Cardiac septum (tissue), 1 donor: Measurements from ENCODE around the gene BAZ2B. TPM values are rescaled to one million over a fixed set of nuclear protein-coding genes. Genes with fewer than 3 reads are reported as not detected.

Source experiments
- DNase-seq: peaks from one replicate; pipeline ENCODE4 v3.0.0-alpha.2; 2020; ENCODE audit warnings: low spot score
- intact Hi-C: fragments of 100-400 bp; cut with DNase I; formaldehyde crosslinking; loops from one replicate; pipeline ENCODE4 v1.14.0; 2022
- total RNA-seq: library from RNA; stranded (reverse); fragmentation: NEBNext Ultra II Directional; extraction: Animal tissue kit (Norgen Biotek cat#: 25700); gene quantifications from one replicate; pipeline ENCODE4 v1.2.1, GENCODE V29; 2021
- donor health status: DM: no; HTN: no; CAD: no.

BAZ2B gene
- total RNA-seq, 1 donor from 2014 or later = 51.8 TPM

DNA sequence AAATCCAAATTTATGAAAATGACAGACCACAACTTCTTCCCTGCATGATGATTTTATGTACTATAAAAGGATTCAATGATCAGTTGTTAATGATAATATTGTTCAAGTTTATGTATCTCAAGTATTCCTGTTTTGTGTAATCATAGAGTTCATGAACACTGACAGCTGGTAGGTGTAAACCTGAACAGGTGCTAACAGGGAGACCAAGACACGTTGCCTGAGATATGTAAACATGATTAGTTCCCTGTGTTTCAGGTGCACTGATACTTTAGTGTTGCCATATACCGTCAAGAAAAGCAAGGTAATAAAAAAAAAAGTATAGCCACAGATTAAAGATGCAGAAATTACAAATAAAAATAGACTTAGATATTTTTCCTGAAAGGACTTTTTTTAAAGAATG is 131.8 kb downstream of the BAZ2B start:
- intact Hi-C loops = no loop called here
- DNase-seq = no peak

GRCh38 chr2:159476329-159476728 is 140.0 kb downstream of the BAZ2B start:
- no peak for DNase-seq
- intact Hi-C loops = no loop called here

DNA sequence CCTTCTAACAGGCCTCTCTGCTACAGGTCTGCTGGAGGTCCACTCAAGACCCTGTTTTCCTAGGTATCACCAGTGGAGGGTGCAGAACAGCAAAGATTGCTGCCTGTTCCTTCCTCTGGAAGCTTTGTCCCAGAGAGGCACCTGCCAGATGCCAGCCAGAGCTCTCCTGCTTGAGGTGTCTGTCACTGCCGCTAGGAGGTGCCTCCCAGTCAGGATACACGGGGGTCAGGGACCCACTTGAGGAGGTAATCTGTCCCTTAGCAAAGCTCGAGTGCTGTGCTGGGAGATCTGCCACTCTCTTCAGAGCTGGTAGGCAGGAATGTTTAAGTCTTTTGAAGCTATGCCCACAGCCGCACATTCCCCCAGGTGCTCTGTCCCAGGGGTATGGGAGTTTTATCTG is 140.6 kb downstream of the BAZ2B start:
- DNase-seq = no peak
- intact Hi-C loops = no loop called here

DNA sequence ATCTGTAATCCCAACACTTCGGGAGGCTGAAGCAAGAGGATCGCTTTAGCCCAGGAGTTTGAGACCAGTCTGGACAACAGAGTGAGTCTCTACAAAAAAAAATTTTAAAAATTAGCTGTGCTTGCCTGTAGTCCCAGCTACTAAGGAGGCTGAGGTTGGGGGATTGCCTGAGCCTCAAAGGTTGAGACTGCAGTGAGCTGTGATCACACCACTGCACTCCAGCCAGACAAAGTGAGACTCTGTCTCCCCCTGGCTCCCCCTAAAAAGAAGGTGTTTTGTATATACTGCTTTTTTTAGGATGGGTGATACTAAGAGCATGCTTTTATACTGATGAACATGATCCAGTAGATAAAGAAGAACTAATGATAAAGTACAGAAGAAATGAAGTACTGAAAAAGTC is 145.0 kb downstream of the BAZ2B start:
- DNase-seq = no peak
- intact Hi-C loops = no loop called here

DNA sequence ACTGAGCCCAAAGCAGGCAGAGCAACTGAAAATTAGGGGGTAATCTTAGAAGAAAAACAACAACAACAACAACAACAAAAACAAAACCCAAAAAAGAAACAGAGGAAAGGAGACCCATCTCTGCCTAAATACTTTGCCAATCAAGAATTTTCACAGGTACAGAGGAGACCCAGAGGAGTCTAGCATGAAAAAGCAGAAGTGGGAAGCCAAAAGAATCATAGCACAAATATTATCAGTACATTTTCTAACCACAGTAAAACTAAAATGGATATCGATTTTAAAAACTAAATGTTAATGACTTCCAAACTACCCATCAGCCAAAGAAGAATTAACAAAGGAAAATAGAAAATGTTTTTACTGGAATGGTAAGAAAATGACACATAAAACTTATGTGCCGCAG is 148.1 kb downstream of the BAZ2B start:
- intact Hi-C loops = no loop called here

GRCh38 chr2:159462961-159463360 is 153.4 kb downstream of the BAZ2B start:
- DNase-seq = no peak
- intact Hi-C loops = no loop called here

More for the DNA sequence above, 148.1 kb downstream of the BAZ2B start:
- DNase-seq = no peak

DNA sequence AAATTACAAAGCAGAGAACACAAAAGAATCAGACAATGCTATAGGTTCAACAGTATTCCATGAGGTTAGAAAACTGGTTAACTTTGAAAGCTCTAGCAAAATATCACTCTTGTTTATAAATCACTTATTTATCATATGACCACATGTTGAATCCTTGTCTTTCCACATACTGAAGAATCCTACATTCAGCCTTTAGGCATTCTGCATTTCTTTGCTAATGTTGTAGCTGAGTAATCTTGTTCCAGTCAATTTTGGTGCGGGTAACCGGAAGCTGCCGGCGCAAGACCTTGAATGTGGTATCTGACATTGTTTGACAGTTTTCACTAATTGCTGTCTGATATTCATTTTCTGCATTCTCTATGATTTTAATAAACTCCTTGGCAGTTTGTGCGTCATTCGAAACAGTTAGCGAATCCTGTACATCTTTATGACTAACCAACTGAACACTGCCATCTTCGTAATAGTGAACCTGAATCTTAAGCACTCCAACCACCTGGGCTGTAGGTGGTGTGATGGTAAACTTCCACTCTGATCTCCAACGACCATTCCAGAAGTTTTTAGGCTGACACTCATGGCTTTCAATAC is 154.1 kb downstream of the BAZ2B start:
- DNase-seq = no peak
- intact Hi-C loops = no loop called here

DNA sequence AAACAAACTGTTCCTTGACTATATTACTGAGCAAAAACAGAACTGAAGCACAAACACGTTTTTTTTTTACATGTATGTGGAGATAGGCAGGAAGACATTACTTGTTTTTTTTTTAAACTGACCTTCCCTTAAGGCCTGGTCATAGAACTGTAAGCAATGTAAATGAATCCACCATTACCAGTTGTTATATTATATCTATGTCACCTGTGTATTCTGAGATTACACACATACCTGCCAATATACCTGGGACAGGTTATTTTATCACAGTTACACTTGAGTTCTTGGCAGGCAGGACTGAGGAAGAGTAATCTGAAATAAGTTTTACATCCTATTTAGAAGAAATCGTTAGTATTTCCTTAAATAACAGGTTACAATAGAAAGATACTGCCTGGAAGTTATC is 155.3 kb downstream of the BAZ2B start:
- DNase-seq = no peak
- intact Hi-C loops = no loop called here

DNA sequence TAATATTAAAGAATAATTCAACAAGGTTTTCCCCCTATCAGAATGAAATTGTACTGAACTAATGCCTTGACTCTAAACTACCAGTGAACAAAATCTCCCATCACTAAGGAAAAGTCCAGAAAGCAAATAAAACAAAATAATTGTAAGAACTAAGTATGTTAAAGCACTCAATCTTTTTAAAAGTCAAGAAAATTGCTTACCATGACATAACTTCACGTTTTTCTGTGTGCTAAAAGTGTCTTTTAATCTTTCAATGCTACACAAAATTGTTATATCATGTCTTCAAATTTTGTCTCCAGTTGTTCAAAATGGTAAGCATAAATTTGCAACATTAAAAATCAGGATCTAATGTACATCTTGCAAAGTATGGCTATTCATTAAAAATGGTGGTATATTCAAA is 156.1 kb downstream of the BAZ2B start:
- intact Hi-C loops = no loop called here
- no peak for DNase-seq

DNA sequence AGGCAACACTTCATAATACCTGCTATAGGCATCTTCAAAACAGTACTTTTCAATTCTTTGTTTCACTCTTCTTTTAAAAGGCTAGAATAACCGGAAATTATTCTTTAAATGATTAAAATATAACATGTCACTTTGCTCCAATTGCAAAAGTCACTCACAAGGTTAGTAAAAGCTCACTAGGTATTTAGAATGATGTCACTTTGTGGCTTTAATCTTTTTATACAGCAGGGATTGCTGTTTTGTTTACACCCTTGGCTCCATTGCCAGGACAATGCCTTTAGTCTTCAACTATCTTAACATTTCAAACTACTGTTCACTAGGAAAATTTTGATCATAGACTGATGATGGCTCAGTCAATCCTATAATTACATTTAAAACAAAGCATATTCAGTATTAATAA is 157.1 kb downstream of the BAZ2B start:
- intact Hi-C loops = no loop called here
- no peak for DNase-seq

- intact Hi-C loops = no loop called here
- DNase-seq = no peak
Measured at GRCh38 chr2:159457589-159457988, 158.8 kb downstream of the BAZ2B start.

GRCh38 chr2:159456500-159457426 is 159.6 kb downstream of the BAZ2B start:
- no peak for DNase-seq
- intact Hi-C loops = no loop called here

DNA sequence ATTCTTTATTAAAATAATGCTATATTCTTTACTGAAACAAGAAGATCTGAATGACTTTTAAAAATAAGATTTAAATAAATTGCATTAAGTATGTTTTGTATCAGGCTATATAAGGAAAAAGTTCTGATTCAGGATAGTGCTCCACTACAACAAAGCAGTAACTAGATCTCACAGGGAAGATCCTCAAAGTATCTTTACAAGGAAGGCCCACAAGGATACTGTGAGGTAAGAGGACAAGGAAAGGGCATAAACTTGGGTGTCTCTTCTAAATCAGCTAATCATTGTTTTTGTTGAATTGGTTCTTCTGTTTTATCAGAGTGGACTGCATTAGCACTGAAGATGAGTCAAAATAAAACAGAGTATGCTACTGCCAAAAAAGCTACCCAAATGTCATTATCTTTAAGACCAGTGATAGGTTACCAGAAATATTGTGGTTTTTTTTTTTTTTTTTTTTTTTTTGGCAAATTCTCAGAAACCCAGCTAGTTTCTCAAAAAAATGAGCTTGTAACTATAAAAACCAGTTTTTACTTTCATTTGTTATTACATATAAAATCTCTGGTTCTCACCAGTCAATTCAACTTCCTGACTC is 160.9 kb downstream of the BAZ2B start:
- intact Hi-C loops = no loop called here
- DNase-seq = no peak

DNA sequence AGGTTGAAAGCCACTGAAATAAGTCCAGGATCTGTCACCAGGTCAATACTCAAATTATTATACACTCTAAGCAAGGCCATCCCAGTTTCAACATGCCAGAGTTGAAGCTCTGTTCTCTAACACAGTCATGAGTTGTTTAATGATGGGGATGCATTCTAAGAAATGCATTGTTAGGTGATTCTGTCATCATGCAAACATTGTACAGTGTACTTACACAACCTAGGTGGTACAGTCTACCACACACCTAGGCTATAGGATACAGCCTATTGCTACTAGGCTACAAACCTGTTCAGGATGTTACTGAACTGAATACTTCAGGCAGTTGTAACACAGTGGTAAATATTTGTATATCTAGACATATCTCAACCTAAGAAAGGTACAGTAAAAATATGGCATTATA is 162.2 kb downstream of the BAZ2B start:
- intact Hi-C loops = no loop called here
- DNase-seq = no peak

- intact Hi-C loops = no loop called here
- DNase-seq = no peak
Measured at GRCh38 chr2:159450180-159450579, 166.2 kb downstream of the BAZ2B start.

DNA sequence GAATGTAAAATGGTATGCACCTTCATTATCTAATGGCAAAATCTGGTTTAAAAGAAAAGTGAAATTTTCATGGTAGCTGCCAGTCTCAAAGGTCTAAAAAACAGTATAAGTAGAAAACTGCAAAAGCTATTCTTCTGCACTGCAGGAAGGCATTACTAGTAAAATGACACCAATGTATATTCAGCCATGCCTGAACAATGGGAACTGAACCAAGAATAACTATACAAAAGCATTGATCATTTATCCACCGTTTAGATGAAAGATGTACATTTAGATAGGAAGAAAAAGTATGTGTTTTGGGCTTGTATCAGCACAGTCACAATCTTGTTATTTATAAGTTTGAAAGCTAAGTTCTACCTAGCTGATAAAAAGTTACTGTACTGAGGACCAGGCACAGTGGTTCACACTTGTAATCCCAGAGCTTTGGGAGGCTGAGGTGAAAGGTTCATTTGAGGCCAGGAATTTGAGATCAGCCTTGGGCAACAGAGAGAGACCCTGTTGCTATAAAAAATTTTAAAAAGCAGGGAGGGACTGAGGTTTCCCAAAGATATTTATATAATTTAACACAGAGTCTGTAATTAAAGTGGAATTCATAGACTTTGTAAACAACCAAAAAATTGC is 166.7 kb downstream of the BAZ2B start:
- no peak for DNase-seq
- intact Hi-C loops = no loop called here

GRCh38 chr2:159446817-159447216 is 169.5 kb downstream of the BAZ2B start:
- intact Hi-C loops = no loop called here
- DNase-seq = no peak

DNA sequence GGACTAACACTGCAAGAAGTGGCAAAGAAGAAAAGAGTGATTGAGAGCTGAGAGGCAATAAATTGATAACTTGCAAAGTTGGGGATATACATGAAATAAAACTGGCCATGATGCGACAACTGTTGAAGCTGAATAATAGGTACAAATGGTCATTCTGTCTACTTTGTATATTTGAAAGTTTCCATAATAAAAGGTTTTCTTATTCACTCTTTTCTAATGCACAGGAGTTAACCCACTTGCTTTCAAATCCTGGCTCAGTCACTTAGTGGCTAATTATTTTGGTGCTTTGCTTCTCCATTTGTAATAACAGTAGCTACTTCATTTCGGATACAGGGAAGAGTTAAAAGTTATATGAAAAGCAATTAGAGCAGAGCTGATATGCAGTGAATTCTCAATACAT is 170.1 kb downstream of the BAZ2B start:
- intact Hi-C loops = no loop called here
- DNase-seq = no peak

DNA sequence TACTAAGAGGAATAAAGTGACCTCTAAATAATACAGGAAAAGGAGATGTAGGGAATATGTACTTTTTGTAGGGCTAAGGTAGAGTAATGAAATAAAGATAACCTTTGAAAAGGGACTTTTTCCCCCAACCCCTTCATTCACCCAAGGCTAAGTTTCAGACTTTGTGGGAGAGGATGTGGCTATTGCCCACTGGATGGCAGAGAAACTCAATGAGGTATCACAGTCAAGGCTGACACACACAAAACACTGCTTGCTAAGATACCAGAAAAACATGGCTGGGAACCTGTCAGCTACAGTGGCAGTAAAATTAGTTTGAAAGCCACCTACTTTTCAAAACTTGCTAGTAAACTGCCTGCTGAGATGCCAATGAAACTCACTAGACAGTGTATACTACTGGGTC is 171.0 kb downstream of the BAZ2B start:
- intact Hi-C loops = no loop called here
- DNase-seq = no peak

DNA sequence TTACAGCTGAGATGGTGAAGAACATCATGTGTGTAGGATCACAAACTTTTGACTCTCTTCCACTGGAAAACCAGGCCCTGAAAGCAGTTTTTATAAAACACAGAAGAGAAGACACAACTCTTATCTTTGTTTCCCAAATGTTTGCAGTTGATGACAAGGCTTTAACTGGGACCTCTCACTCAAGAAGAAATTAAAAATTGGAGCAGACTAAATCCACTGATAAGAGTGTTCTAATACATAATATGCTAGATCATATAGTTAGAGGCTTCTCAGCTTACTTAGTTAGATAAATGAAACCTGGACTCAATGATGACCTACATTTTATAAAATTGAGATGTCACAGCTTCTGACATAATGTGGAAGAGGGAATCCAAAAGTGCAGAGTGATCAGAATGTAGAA is 171.6 kb downstream of the BAZ2B start:
- intact Hi-C loops = no loop called here
- no peak for DNase-seq
